Trophoblast cell (in vitro differentiated cells and primary cell): Measurements from ENCODE around the gene CHFR.
"Not testable (repeated sequence)": the region's sequence is repeated elsewhere in the genome, so short reads cannot be mapped to it uniquely, and the experiment has no call there.

Experiments used
- DNase-seq, 2 donors: peaks; one replicate each; pipeline ENCODE4 v3.0.0-alpha.2; 2016
- H2AFZ ChIP-seq: 2 replicates; pipeline ENCODE4 v1.6.1; 2013; ENCODE audit warnings: low read length, moderate library complexity, mild to moderate bottlenecking; ENCODE audit not compliant: insufficient read depth, poor library complexity
- H2AK5ac ChIP-seq: 2 replicates; pipeline ENCODE4 v1.6.1; 2013; ENCODE audit warnings: mild to moderate bottlenecking, low read length
- H2BK120ac ChIP-seq: 2 replicates; pipeline ENCODE4 v1.6.1; 2013; ENCODE audit warnings: low read length, mild to moderate bottlenecking, moderate library complexity; ENCODE audit not compliant: insufficient read depth, poor library complexity
- H2BK12ac ChIP-seq: 2 replicates; pipeline ENCODE4 v1.6.1; 2013; ENCODE audit warnings: mild to moderate bottlenecking, low read length, moderate library complexity
- H2BK5ac ChIP-seq: 2 replicates; pipeline ENCODE4 v1.6.1; 2013; ENCODE audit warnings: low read length, low read depth, moderate library complexity, mild to moderate bottlenecking; ENCODE audit not compliant: poor library complexity
- H3K14ac ChIP-seq: 2 replicates; pipeline ENCODE4 v1.6.1; 2013; ENCODE audit warnings: mild to moderate bottlenecking, low read length
- H3K18ac ChIP-seq: 2 replicates; pipeline ENCODE4 v1.6.1; 2013; ENCODE audit warnings: mild to moderate bottlenecking, low read length
- H3K23ac ChIP-seq: 2 replicates; pipeline ENCODE4 v1.6.1; 2013; ENCODE audit warnings: low read length
- H3K27ac ChIP-seq: 2 replicates; pipeline ENCODE4 v1.5.1; 2013; ENCODE audit warnings: low read depth, mild to moderate bottlenecking, inconsistent platforms, low read length, moderate library complexity
- H3K27me3 ChIP-seq: 2 replicates; pipeline ENCODE4 v1.6.1; 2013; ENCODE audit warnings: inconsistent platforms, mild to moderate bottlenecking, low read length, moderate library complexity; ENCODE audit not compliant: insufficient read depth
- H3K36me3 ChIP-seq, 2 experiments: 1 replicate in 1 of 2; 2 replicates in 1 of 2; pipeline ENCODE4 v1.6.1; 2013; ENCODE audit warnings: low read length in 2 of 2, mild to moderate bottlenecking in 2 of 2, moderate library complexity in 1 of 2; ENCODE audit not compliant: insufficient read depth in 2 of 2, control insufficient read depth in 1 of 2
- H3K4ac ChIP-seq: 2 replicates; pipeline ENCODE4 v1.6.1; 2013; ENCODE audit warnings: low read depth, mild to moderate bottlenecking, low read length, moderate library complexity
- H3K4me1 ChIP-seq, 2 experiments: 1 replicate in 1 of 2; 2 replicates in 1 of 2; pipeline ENCODE4 v1.6.1; 2013; ENCODE audit warnings: low read length in 2 of 2, mild to moderate bottlenecking in 2 of 2, moderate library complexity in 1 of 2; ENCODE audit not compliant: insufficient read depth in 2 of 2, control insufficient read depth in 1 of 2
- H3K4me2 ChIP-seq: 2 replicates; pipeline ENCODE4 v1.6.1; 2013; ENCODE audit warnings: inconsistent platforms, mild to moderate bottlenecking, low read length, moderate library complexity
- H3K4me3 ChIP-seq: 2 replicates; pipeline ENCODE4 v1.5.1; 2013; ENCODE audit warnings: mild to moderate bottlenecking, low read depth, low read length, inconsistent platforms
- H3K79me1 ChIP-seq: one replicate; pipeline ENCODE4 v1.6.1; 2013; ENCODE audit warnings: low read length
- H3K79me2 ChIP-seq: 2 replicates; pipeline ENCODE4 v1.6.1; 2013; ENCODE audit warnings: low read length, mild to moderate bottlenecking; ENCODE audit not compliant: control insufficient read depth, insufficient read depth, poor library complexity
- H3K9ac ChIP-seq: 2 replicates; pipeline ENCODE4 v1.6.1; 2013; ENCODE audit warnings: mild to moderate bottlenecking, low read length
- H3K9me3 ChIP-seq: 2 replicates; pipeline ENCODE4 v1.6.1; 2013; ENCODE audit warnings: low read depth, mild to moderate bottlenecking, control low read depth, inconsistent platforms, low read length; ENCODE audit not compliant: insufficient read depth
- H4K12ac ChIP-seq: 2 replicates; pipeline ENCODE4 v1.6.1; 2013; ENCODE audit warnings: low read depth, mild to moderate bottlenecking, low read length, moderate library complexity
- H4K8ac ChIP-seq: 2 replicates; pipeline ENCODE4 v1.6.1; 2013; ENCODE audit warnings: low read depth, mild to moderate bottlenecking, low read length, moderate library complexity
- H4K91ac ChIP-seq: one replicate; pipeline ENCODE4 v1.6.1; 2013; ENCODE audit warnings: low read depth, mild to moderate bottlenecking, low read length, moderate library complexity
- WGBS: extraction: QIAGEN DNeasy Blood & Tissue Kit; methylation state at CpG from one replicate; pipeline ENCODE4 v1.1.7; 2013; ENCODE audit warnings: missing lambda C conversion rate; ENCODE audit not compliant: insufficient read length, insufficient coverage; ENCODE audit errors: extremely low coverage; 5-methylcytosine and 5-hydroxymethylcytosine counted together

Gene CHFR

GRCh38 chr12:132888852-132889251 is 1.4 kb upstream of the CHFR start:
- H3K18ac ChIP-seq, result no peak overlapping the region
- no peak for DNase-seq
- no peak overlapping the region for H3K4me3 ChIP-seq
- H3K9ac ChIP-seq, result no peak overlapping the region
- H4K12ac ChIP-seq, result no peak overlapping the region
- no peak overlapping the region for H3K27ac ChIP-seq
- H4K91ac ChIP-seq, result no peak overlapping the region
- no peak overlapping the region for H2AFZ ChIP-seq
- no peak overlapping the region for H3K4me2 ChIP-seq
- no peak overlapping the region for H3K4ac ChIP-seq
- H3K79me1 ChIP-seq, result peaks cover 8% of the 10 kb centered on the region
- H2AK5ac ChIP-seq, result no peak overlapping the region
- no peak overlapping the region for H2BK120ac ChIP-seq
- no peak overlapping the region for H3K14ac ChIP-seq
- H3K27me3 ChIP-seq, result no peaks in the 10 kb centered on the region
- WGBS, result no CpG with 5 or more reads among the region's 6 CpGs
- H3K23ac ChIP-seq, result no peak overlapping the region
- no peak overlapping the region for H4K8ac ChIP-seq
- no peak overlapping the region for H2BK12ac ChIP-seq
- no peak overlapping the region for H2BK5ac ChIP-seq
- peaks cover 4% of the 10 kb centered on the region for H3K9me3 ChIP-seq
- peaks cover 0 to 3% of the 10 kb centered on the region in 2 experiments for H3K4me1 ChIP-seq
- H3K79me2 ChIP-seq, result peaks cover 9% of the 10 kb centered on the region
- peaks cover 3 to 5% of the 10 kb centered on the region in 2 experiments for H3K36me3 ChIP-seq

GRCh38 chr12:132886529-132887477 is 602 bp downstream of the CHFR start:
- Histone ChIP-seq H3K79me1 (peaks cover 8% of the 10 kb centered on the region), H3K4ac (no peak overlapping the region), H3K9me3 (peaks cover 4% of the 10 kb centered on the region), H2BK12ac (no peak overlapping the region), H3K27ac (peak overlapping the region; percentile 46), H3K4me3 (peak overlapping the region; percentile 93), H3K4me1 (peaks cover 0 to 3% of the 10 kb centered on the region in 2 experiments), H4K91ac (peak overlapping the region; percentile 84), H4K12ac (peak overlapping the region; percentile 40), H2AFZ (peak overlapping the region; percentile 74), H2BK5ac (peak overlapping the region; percentile 65), H4K8ac (peak overlapping the region; percentile 89), H3K9ac (peak overlapping the region; percentile 60), H3K79me2 (peaks cover 11% of the 10 kb centered on the region), H3K36me3 (peaks cover 12 to 20% of the 10 kb centered on the region in 2 experiments), H3K4me2 (peak overlapping the region; percentile 87), H3K27me3 (no peaks in the 10 kb centered on the region), H3K23ac (no peak overlapping the region), H3K18ac (peak overlapping the region; percentile 91), H2BK120ac (peak overlapping the region; percentile 35), H3K14ac (peak overlapping the region; percentile 88), H2AK5ac (peak overlapping the region; percentile 89)
- DNase-seq, result peak; percentile 17 to 35
- WGBS, result no CpG with 5 or more reads among the region's 64 CpGs

DNA sequence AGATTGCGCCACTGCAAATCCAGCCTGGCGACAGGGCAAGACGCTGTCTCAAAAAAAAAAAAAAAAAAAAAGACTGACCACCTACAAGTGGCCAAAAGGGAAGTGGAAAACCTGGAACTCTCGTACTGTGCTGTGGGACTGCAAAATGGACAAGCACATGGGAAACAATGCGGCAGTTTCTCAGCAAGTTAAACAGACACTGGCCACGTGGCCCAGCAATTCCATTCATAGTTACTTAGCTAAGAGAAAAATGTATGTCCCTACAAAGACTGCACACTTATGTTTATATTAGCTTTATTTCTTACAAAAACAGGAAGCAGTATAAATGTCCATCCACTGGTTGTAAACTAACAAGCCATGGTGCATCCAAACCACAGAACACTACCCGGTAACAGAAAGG is 5.6 kb downstream of the CHFR start:
- H3K4ac ChIP-seq, result peak overlapping the region; percentile 93
- no peak overlapping the region for H2BK120ac ChIP-seq
- H4K12ac ChIP-seq, result peak overlapping the region; percentile 81
- no peak overlapping the region for H2BK5ac ChIP-seq
- no peak overlapping the region for H3K9ac ChIP-seq
- no CpG with 5 or more reads among the region's 7 CpGs for WGBS
- no peak overlapping the region for H2AK5ac ChIP-seq
- H2AFZ ChIP-seq, result no peak overlapping the region
- H3K14ac ChIP-seq, result no peak overlapping the region
- no peaks in the 10 kb centered on the region for H3K27me3 ChIP-seq
- no peak overlapping the region for H4K91ac ChIP-seq
- H3K4me2 ChIP-seq, result no peak overlapping the region
- no peaks in the 10 kb centered on the region for H3K9me3 ChIP-seq
- peak overlapping the region; percentile 47 for H3K18ac ChIP-seq
- peaks cover 2% of the 10 kb centered on the region for H3K79me2 ChIP-seq
- H3K79me1 ChIP-seq, result no peaks in the 10 kb centered on the region
- peaks cover 25 to 33% of the 10 kb centered on the region in 2 experiments for H3K36me3 ChIP-seq
- H3K4me3 ChIP-seq, result no peak overlapping the region
- peak overlapping the region; percentile 67 for H4K8ac ChIP-seq
- DNase-seq, result peak in 1 of 2 donors; percentile 36
- no peak overlapping the region for H3K27ac ChIP-seq
- no peak overlapping the region for H2BK12ac ChIP-seq
- no peaks in the 10 kb centered on the region for H3K4me1 ChIP-seq
- no peak overlapping the region for H3K23ac ChIP-seq

DNA sequence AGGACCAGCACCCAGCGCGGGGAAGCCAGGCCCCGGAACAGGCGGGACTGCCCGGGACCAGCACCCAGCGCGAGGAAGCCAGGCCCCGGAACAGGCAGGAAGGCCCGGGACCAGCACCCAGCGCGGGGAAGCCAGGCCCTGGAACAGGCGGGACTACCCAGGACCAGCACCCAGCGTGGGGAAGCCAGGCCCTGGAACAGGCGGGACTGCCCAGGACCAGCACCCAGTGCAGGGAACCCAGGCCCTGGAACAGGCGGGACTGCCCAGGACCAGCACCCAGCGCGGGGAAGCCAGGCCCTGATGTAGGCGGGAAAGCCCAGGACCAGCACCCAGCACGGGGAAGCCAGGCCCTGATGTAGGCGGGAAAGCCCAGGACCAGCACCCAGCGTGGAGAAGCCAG is 12.8 kb downstream of the CHFR start:
- DNase-seq, H2BK120ac ChIP-seq, H2AK5ac ChIP-seq, H2AFZ ChIP-seq, H3K79me2 ChIP-seq, H3K4ac ChIP-seq, H2BK12ac ChIP-seq, H3K4me2 ChIP-seq, H3K23ac ChIP-seq, H3K9ac ChIP-seq, H2BK5ac ChIP-seq, H3K14ac ChIP-seq, H3K4me1 ChIP-seq, H3K18ac ChIP-seq, H3K4me3 ChIP-seq, H3K27ac ChIP-seq, H4K8ac ChIP-seq, H3K79me1 ChIP-seq, H3K9me3 ChIP-seq, H4K12ac ChIP-seq, H3K27me3 ChIP-seq, H4K91ac ChIP-seq: not testable (repeated sequence)
- H3K36me3 ChIP-seq, result peaks cover 66% of the 10 kb centered on the region in 2 experiments
- no CpG with 5 or more reads among the region's 21 CpGs for WGBS
